Measurements from ENCODE around the gene DCTN1.

Gene DCTN1

GRCh38 chr2:74420006-74420405 is 39.9 kb upstream of the DCTN1 start:
- Histone ChIP-seq H3K4me3 (ENCODE audit: low read depth, low read length) (no peak overlapping the region), H3K27me3 (replicated peaks) (no peaks in the 10 kb centered on the region), H3K36me3 (replicated peaks) (no peaks in the 10 kb centered on the region), H3K27ac (no peak overlapping the region)
- no peak for TF ChIP-seq CTCF (IDR thresholded peaks at IDR 0.05; ENCODE audit: low read depth, low read length, missing control alignments)
- in situ Hi-C loops (cut with HindIII; ENCODE audit: low pct_ligation_motif_present, low sequenced_read_pairs), result no loop called here
- DNase-seq, result no peak

GRCh38 chr2:74419345-74419744 is 39.2 kb upstream of the DCTN1 start:
- Histone ChIP-seq H3K27ac (no peak overlapping the region), H3K27me3 (replicated peaks) (no peaks in the 10 kb centered on the region), H3K4me3 (ENCODE audit: low read depth, low read length) (no peak overlapping the region), H3K36me3 (replicated peaks) (no peaks in the 10 kb centered on the region)
- in situ Hi-C loops (cut with HindIII; ENCODE audit: low pct_ligation_motif_present, low sequenced_read_pairs), result no loop called here
- TF ChIP-seq CTCF (IDR thresholded peaks at IDR 0.05; ENCODE audit: low read depth, low read length, missing control alignments), result no peak
- DNase-seq, result no peak

- Histone ChIP-seq H3K27ac (no peak overlapping the region), H3K4me3 (ENCODE audit: low read depth, low read length) (no peak overlapping the region), H3K36me3 (replicated peaks) (no peaks in the 10 kb centered on the region), H3K27me3 (replicated peaks) (no peaks in the 10 kb centered on the region)
- in situ Hi-C loops (cut with HindIII; ENCODE audit: low pct_ligation_motif_present, low sequenced_read_pairs), result no loop called here
- DNase-seq, result no peak
- no peak for TF ChIP-seq CTCF (IDR thresholded peaks at IDR 0.05; ENCODE audit: low read depth, low read length, missing control alignments)
Measured at GRCh38 chr2:74418312-74418711, 38.2 kb upstream of the DCTN1 start.

- no peak overlapping the region for H3K27ac ChIP-seq
- no peak for DNase-seq
- H3K4me3 ChIP-seq (ENCODE audit: low read depth, low read length), result no peak overlapping the region
- no peaks in the 10 kb centered on the region for H3K36me3 ChIP-seq (replicated peaks)
- H3K27me3 ChIP-seq (replicated peaks), result no peaks in the 10 kb centered on the region
- TF ChIP-seq CTCF (IDR thresholded peaks at IDR 0.05; ENCODE audit: low read depth, low read length, missing control alignments), result no peak
- in situ Hi-C loops (cut with HindIII; ENCODE audit: low pct_ligation_motif_present, low sequenced_read_pairs), result no loop called here
Measured at GRCh38 chr2:74417763-74418162, 37.7 kb upstream of the DCTN1 start.

- Histone ChIP-seq H3K36me3 (replicated peaks) (no peaks in the 10 kb centered on the region), H3K4me3 (ENCODE audit: low read depth, low read length) (no peak overlapping the region), H3K27ac (no peak overlapping the region), H3K27me3 (replicated peaks) (no peaks in the 10 kb centered on the region)
- DNase-seq, result no peak
- TF ChIP-seq CTCF (IDR thresholded peaks at IDR 0.05; ENCODE audit: low read depth, low read length, missing control alignments), result no peak
- in situ Hi-C loops (cut with HindIII; ENCODE audit: low pct_ligation_motif_present, low sequenced_read_pairs), result no loop called here
Measured at GRCh38 chr2:74417197-74417596, 37.1 kb upstream of the DCTN1 start.

GRCh38 chr2:74416778-74417177 is 36.7 kb upstream of the DCTN1 start:
- Histone ChIP-seq H3K27me3 (replicated peaks) (no peaks in the 10 kb centered on the region), H3K36me3 (replicated peaks) (no peaks in the 10 kb centered on the region), H3K4me3 (ENCODE audit: low read depth, low read length) (no peak overlapping the region), H3K27ac (no peak overlapping the region)
- in situ Hi-C loops (cut with HindIII; ENCODE audit: low pct_ligation_motif_present, low sequenced_read_pairs), result no loop called here
- no peak for DNase-seq
- TF ChIP-seq CTCF (IDR thresholded peaks at IDR 0.05; ENCODE audit: low read depth, low read length, missing control alignments), result peak; percentile 32

Measured in brain microvascular endothelial cell (primary cell).